Measurements from ENCODE around the gene ARTN.

ARTN gene

GRCh38 chr1:43960798-43961197, 27.2 kb downstream of the ARTN start:
- TF ChIP-seq CTCF (IDR thresholded peaks at IDR 0.05; ENCODE audit: low read depth, low read length, missing control alignments) = no peak
- DNase-seq (ENCODE audit: extremely low read depth, low read depth) = no peak
- H3K4me3 ChIP-seq (replicated peaks; ENCODE audit: low read depth, low read length) = no peak overlapping the region

GRCh38 chr1:43961692-43962091, 28.1 kb downstream of the ARTN start:
- no peak overlapping the region for H3K4me3 ChIP-seq (replicated peaks; ENCODE audit: low read depth, low read length)
- DNase-seq (ENCODE audit: extremely low read depth, low read depth) = no peak
- no peak for TF ChIP-seq CTCF (IDR thresholded peaks at IDR 0.05; ENCODE audit: low read depth, low read length, missing control alignments)

GRCh38 chr1:43962324-43962723, 28.7 kb downstream of the ARTN start:
- no peak for DNase-seq (ENCODE audit: extremely low read depth, low read depth)
- TF ChIP-seq CTCF (IDR thresholded peaks at IDR 0.05; ENCODE audit: low read depth, low read length, missing control alignments) = no peak
- H3K4me3 ChIP-seq (replicated peaks; ENCODE audit: low read depth, low read length) = no peak overlapping the region

- no peak for TF ChIP-seq CTCF (IDR thresholded peaks at IDR 0.05; ENCODE audit: low read depth, low read length, missing control alignments)
- no peak for DNase-seq (ENCODE audit: extremely low read depth, low read depth)
- H3K4me3 ChIP-seq (replicated peaks; ENCODE audit: low read depth, low read length) = no peak overlapping the region
Measured at GRCh38 chr1:43963006-43963405, 29.4 kb downstream of the ARTN start.

- no peak overlapping the region for H3K4me3 ChIP-seq (replicated peaks; ENCODE audit: low read depth, low read length)
- DNase-seq (ENCODE audit: extremely low read depth, low read depth) = no peak
- TF ChIP-seq CTCF (IDR thresholded peaks at IDR 0.05; ENCODE audit: low read depth, low read length, missing control alignments) = no peak
Measured at GRCh38 chr1:43963890-43964289, 30.3 kb downstream of the ARTN start.

GRCh38 chr1:43965316-43965715, 31.7 kb downstream of the ARTN start:
- no peak for TF ChIP-seq CTCF (IDR thresholded peaks at IDR 0.05; ENCODE audit: low read depth, low read length, missing control alignments)
- no peak for DNase-seq (ENCODE audit: extremely low read depth, low read depth)
- no peak overlapping the region for H3K4me3 ChIP-seq (replicated peaks; ENCODE audit: low read depth, low read length)

- no peak for TF ChIP-seq CTCF (IDR thresholded peaks at IDR 0.05; ENCODE audit: low read depth, low read length, missing control alignments)
- no peak for DNase-seq (ENCODE audit: extremely low read depth, low read depth)
- H3K4me3 ChIP-seq (replicated peaks; ENCODE audit: low read depth, low read length) = no peak overlapping the region
Measured at GRCh38 chr1:43968348-43968948, 34.8 kb downstream of the ARTN start.
